WTC11 (cell line): Measurements from ENCODE around the gene TNFSF4. TPM values are rescaled to one million over a fixed set of nuclear protein-coding genes. Genes with fewer than 3 reads are reported as not detected.

Experiments used
- ATAC-seq: fragments of 200-7000 bp; cut with Tn5 transposase; 2 replicates; pipeline ENCODE4 v1.10.0; 2021; ENCODE audit warnings: mild to moderate bottlenecking, moderate library complexity
- CTCF ChIA-PET: fragments of 300-600 bp; sonication (Branson Sonifier 250); formaldehyde crosslinking; loops from one replicate; lab custom pipeline; 2021; ENCODE audit warnings: antibody characterized with exemption; lab: Charles Lee
- POLR2A ChIA-PET: fragments of 350-600 bp; sonication (Branson Sonifier 250); formaldehyde crosslinking; loops from one replicate; lab custom pipeline; 2021; ENCODE audit warnings: antibody characterized with exemption; lab: Charles Lee
- DNase-seq: peaks from one replicate; pipeline ENCODE4 v3.0.0; 2021; ENCODE audit warnings: low spot score
- H3K27ac Mint-ChIP-seq: 2 replicates; pipeline ENCODE4 v1.8.0; 2021; ENCODE audit warnings: mixed read lengths
- H3K27me3 Mint-ChIP-seq: 2 replicates; pipeline ENCODE4 v1.8.0; 2021; ENCODE audit warnings: low read depth, mild to moderate bottlenecking, moderate library complexity, mixed read lengths
- H3K36me3 Mint-ChIP-seq: 2 replicates; pipeline ENCODE4 v1.8.0; 2021; ENCODE audit warnings: mixed read lengths
- H3K4me1 Mint-ChIP-seq: 2 replicates; pipeline ENCODE4 v1.8.0; 2022; ENCODE audit warnings: mixed read lengths
- H3K4me3 Mint-ChIP-seq: 2 replicates; pipeline ENCODE4 v1.8.0; 2021; ENCODE audit warnings: mild to moderate bottlenecking, moderate library complexity, mixed read lengths
- H3K9me3 Mint-ChIP-seq: 2 replicates; pipeline ENCODE4 v1.8.0; 2021; ENCODE audit warnings: mixed read lengths
- ELF4 ChIP-seq: sonication (generic); formaldehyde crosslinking; IDR thresholded peaks from 2 replicates; pipeline ENCODE4 v1.8.1; 2022; ENCODE audit warnings: low read depth, mild to moderate bottlenecking, moderate library complexity, missing genetic modification reagents
- EMX1 ChIP-seq: fragments of 250-450 bp; sonication (Bioruptor Pico); IDR thresholded peaks from 2 replicates; pipeline ENCODE4 v1.8.0; 2021; ENCODE audit warnings: mild to moderate bottlenecking
- NR1H2 ChIP-seq: sonication (generic); formaldehyde crosslinking; IDR thresholded peaks from 2 replicates; pipeline ENCODE4 v1.9.0; 2021; ENCODE audit warnings: mild to moderate bottlenecking, moderate library complexity, missing genetic modification reagents
- NR3C1 ChIP-seq: sonication (generic); formaldehyde crosslinking; conservative IDR thresholded peaks from 2 replicates; pipeline ENCODE4 v1.8.1; 2023; ENCODE audit warnings: low read depth, mild to moderate bottlenecking, missing genetic modification reagents
- RELA ChIP-seq: sonication (generic); formaldehyde crosslinking; IDR thresholded peaks from 2 replicates; pipeline ENCODE4 v1.8.1; 2022; ENCODE audit warnings: missing genetic modification reagents, mild to moderate bottlenecking, borderline replicate concordance
- TEAD4 ChIP-seq: sonication (generic); formaldehyde crosslinking; IDR thresholded peaks from 2 replicates; pipeline ENCODE4 v1.8.0; 2022; ENCODE audit warnings: mild to moderate bottlenecking, missing genetic modification reagents
- ZNF416 ChIP-seq: fragments of 250-450 bp; sonication (Bioruptor Pico); IDR thresholded peaks from 2 replicates; pipeline ENCODE4 v1.9.0; 2021; ENCODE audit warnings: mild to moderate bottlenecking, inconsistent platforms
- ZNF671 ChIP-seq: fragments of 250-450 bp; sonication (Bioruptor Pico); IDR thresholded peaks from 2 replicates; pipeline ENCODE4 v1.8.0; 2021; ENCODE audit warnings: mild to moderate bottlenecking
- total RNA-seq: library from RNA; stranded (reverse); gene quantifications from 3 replicates; pipeline ENCODE4 v1.2.3, GENCODE V29; 2021
- TF ChIP-seq, protein P1 (sequence below): sonication (generic); formaldehyde crosslinking; IDR thresholded peaks from 2 replicates; pipeline ENCODE4 v1.8.1; 2022; ENCODE audit warnings: missing genetic modification reagents, borderline replicate concordance
- TF ChIP-seq, protein P2 (sequence below): sonication (generic); formaldehyde crosslinking; IDR thresholded peaks from 2 replicates; pipeline ENCODE4 v1.8.1; 2023; ENCODE audit warnings: mild to moderate bottlenecking, missing genetic modification reagents, borderline replicate concordance
- TF ChIP-seq, protein P3 (sequence below): fragments of 250-450 bp; sonication (Bioruptor Pico); IDR thresholded peaks from 2 replicates; pipeline ENCODE4 v1.9.0; 2021; ENCODE audit warnings: mild to moderate bottlenecking
- TF ChIP-seq, protein P4 (sequence below): sonication (generic); formaldehyde crosslinking; IDR thresholded peaks from 2 replicates; pipeline ENCODE4 v1.8.0; 2022; ENCODE audit warnings: mild to moderate bottlenecking, missing genetic modification reagents
- TF ChIP-seq, protein P5 (sequence below): fragments of 250-450 bp; sonication (Bioruptor Pico); conservative IDR thresholded peaks from 2 replicates; pipeline ENCODE4 v1.9.0; 2021; ENCODE audit warnings: mild to moderate bottlenecking
- TF ChIP-seq, protein P6 (sequence below): sonication (generic); formaldehyde crosslinking; IDR thresholded peaks from 2 replicates; pipeline ENCODE4 v1.8.0; 2023; ENCODE audit warnings: missing genetic modification reagents
- TF ChIP-seq, protein P7 (sequence below): fragments of 200-600 bp; IDR thresholded peaks from 2 replicates; pipeline ENCODE4 v1.8.0; 2022; ENCODE audit warnings: antibody characterized with exemption

Gene TNFSF4
- total RNA-seq, 1 experiment from 2014 or later: 0.81 TPM

DNA sequence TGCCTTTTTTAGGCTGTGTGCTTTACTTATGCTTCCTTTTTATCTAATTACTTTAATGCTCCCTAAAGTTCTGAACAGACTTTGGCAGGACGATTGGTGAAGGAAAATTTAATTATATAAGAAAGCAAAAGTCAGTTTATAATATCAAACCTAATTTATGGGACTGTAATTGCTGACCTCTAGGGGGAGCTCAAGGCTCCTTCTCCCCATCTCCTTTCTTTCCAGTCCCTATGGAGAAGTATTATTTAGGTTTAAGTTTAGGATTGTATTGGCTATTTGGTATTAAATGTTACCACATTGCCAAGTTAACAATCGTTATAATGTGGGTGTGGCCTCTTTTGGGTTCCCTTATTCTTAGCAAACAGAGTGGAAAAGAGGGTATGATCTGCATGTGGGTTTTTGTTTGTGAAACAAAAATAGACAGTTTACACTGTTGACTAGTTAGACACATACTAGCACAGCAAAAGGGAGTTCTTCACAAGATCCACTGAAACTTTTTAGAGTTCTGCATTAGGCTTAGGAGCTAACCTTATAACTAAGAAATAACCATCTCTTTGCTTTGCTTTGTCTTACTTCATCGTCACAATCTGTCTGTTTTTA, 48.2 kb upstream of the TNFSF4 start:
- no peaks in the 10 kb centered on the region for H3K27me3 Mint-ChIP-seq
- peaks cover 11% of the 10 kb centered on the region for H3K9me3 Mint-ChIP-seq
- POLR2A ChIA-PET: no interaction called here

DNA sequence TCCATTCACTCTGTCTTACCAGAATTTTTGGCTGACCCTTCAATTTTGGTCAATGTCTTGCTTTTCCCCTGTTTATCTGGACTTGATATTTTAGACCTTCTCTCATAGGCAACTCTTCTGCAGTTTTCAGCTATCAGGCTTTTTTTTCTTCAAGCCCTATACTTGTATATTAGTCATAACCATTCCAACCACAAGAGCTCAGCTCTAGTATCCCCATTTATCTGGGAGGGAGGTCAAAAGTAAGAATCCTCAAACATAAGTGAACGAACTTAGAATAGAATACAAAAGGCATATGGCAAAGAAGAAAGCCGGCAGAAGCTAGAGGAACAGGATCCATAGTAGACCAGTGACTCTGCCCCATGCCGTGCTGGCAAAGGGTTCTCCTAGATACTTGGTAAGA, 45.9 kb upstream of the TNFSF4 start:
- H3K9me3 Mint-ChIP-seq: no peaks in the 10 kb centered on the region
- POLR2A ChIA-PET: no interaction called here
- TF ChIP-seq, protein P1, sequence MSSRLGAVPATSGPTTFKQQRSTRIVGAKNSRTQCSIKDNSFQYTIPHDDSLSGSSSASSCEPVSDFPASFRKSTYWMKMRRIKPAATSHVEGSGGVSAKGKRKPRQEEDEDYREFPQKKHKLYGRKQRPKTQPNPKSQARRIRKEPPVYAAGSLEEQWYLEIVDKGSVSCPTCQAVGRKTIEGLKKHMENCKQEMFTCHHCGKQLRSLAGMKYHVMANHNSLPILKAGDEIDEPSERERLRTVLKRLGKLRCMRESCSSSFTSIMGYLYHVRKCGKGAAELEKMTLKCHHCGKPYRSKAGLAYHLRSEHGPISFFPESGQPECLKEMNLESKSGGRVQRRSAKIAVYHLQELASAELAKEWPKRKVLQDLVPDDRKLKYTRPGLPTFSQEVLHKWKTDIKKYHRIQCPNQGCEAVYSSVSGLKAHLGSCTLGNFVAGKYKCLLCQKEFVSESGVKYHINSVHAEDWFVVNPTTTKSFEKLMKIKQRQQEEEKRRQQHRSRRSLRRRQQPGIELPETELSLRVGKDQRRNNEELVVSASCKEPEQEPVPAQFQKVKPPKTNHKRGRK (CRISPR knock-in tag): no peak
- no peak for TF ChIP-seq NR1H2 (CRISPR knock-in tag)
- TF ChIP-seq, protein P2, sequence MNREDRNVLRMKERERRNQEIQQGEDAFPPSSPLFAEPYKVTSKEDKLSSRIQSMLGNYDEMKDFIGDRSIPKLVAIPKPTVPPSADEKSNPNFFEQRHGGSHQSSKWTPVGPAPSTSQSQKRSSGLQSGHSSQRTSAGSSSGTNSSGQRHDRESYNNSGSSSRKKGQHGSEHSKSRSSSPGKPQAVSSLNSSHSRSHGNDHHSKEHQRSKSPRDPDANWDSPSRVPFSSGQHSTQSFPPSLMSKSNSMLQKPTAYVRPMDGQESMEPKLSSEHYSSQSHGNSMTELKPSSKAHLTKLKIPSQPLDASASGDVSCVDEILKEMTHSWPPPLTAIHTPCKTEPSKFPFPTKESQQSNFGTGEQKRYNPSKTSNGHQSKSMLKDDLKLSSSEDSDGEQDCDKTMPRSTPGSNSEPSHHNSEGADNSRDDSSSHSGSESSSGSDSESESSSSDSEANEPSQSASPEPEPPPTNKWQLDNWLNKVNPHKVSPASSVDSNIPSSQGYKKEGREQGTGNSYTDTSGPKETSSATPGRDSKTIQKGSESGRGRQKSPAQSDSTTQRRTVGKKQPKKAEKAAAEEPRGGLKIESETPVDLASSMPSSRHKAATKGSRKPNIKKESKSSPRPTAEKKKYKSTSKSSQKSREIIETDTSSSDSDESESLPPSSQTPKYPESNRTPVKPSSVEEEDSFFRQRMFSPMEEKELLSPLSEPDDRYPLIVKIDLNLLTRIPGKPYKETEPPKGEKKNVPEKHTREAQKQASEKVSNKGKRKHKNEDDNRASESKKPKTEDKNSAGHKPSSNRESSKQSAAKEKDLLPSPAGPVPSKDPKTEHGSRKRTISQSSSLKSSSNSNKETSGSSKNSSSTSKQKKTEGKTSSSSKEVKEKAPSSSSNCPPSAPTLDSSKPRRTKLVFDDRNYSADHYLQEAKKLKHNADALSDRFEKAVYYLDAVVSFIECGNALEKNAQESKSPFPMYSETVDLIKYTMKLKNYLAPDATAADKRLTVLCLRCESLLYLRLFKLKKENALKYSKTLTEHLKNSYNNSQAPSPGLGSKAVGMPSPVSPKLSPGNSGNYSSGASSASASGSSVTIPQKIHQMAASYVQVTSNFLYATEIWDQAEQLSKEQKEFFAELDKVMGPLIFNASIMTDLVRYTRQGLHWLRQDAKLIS (CRISPR knock-in tag): no peak
- no peak for TF ChIP-seq ELF4 (CRISPR knock-in tag)
- TF ChIP-seq, protein P3, sequence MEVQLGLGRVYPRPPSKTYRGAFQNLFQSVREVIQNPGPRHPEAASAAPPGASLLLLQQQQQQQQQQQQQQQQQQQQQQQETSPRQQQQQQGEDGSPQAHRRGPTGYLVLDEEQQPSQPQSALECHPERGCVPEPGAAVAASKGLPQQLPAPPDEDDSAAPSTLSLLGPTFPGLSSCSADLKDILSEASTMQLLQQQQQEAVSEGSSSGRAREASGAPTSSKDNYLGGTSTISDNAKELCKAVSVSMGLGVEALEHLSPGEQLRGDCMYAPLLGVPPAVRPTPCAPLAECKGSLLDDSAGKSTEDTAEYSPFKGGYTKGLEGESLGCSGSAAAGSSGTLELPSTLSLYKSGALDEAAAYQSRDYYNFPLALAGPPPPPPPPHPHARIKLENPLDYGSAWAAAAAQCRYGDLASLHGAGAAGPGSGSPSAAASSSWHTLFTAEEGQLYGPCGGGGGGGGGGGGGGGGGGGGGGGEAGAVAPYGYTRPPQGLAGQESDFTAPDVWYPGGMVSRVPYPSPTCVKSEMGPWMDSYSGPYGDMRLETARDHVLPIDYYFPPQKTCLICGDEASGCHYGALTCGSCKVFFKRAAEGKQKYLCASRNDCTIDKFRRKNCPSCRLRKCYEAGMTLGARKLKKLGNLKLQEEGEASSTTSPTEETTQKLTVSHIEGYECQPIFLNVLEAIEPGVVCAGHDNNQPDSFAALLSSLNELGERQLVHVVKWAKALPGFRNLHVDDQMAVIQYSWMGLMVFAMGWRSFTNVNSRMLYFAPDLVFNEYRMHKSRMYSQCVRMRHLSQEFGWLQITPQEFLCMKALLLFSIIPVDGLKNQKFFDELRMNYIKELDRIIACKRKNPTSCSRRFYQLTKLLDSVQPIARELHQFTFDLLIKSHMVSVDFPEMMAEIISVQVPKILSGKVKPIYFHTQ (CRISPR knock-in tag): no peak
- TF ChIP-seq, protein P4, sequence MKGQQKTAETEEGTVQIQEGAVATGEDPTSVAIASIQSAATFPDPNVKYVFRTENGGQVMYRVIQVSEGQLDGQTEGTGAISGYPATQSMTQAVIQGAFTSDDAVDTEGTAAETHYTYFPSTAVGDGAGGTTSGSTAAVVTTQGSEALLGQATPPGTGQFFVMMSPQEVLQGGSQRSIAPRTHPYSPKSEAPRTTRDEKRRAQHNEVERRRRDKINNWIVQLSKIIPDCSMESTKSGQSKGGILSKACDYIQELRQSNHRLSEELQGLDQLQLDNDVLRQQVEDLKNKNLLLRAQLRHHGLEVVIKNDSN (CRISPR knock-in tag): no peak
- TF ChIP-seq, protein P5, sequence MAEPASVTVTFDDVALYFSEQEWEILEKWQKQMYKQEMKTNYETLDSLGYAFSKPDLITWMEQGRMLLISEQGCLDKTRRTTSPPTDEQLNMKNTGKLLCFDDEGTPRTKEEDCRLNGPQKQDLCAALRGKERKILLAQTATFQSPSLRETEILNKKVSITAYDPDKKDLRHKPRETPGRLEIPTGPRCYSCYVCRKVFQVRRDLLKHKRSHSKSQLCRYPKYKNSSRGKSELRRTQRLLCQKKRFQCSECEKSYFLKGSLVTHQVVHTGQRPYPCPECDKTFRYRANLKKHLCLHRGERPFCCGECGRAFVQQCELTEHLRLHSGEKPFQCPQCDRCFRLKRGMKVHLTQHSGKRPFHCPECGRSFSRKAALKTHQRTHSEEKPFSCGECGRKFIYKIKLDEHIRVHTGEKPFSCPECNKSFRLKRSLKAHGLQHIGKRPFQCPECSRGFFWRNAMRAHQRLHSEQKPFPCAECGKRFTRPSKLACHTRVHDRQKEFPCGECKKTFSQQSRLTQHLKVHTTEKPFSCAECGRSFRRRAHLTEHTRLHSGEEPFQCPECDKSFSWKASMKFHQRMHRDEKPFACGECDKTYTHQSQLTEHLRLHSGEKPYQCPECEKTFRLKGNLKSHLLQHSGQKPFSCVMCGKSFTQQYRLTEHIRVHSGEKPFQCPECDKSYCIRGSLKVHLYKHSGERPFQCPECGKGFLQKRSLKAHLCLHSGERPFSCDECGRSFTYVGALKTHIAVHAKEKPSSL (CRISPR knock-in tag): no peak
- no peak for TF ChIP-seq TEAD4 (CRISPR knock-in tag)
- TF ChIP-seq, protein P6, sequence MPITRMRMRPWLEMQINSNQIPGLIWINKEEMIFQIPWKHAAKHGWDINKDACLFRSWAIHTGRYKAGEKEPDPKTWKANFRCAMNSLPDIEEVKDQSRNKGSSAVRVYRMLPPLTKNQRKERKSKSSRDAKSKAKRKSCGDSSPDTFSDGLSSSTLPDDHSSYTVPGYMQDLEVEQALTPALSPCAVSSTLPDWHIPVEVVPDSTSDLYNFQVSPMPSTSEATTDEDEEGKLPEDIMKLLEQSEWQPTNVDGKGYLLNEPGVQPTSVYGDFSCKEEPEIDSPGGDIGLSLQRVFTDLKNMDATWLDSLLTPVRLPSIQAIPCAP (CRISPR knock-in tag): no peak
- no peak for TF ChIP-seq ZNF671 (CRISPR knock-in tag)
- TF ChIP-seq, all 79 proteins: peak for 0
- no peak for DNase-seq
- H3K36me3 Mint-ChIP-seq: no peaks in the 10 kb centered on the region
- CTCF ChIA-PET: interaction anchor here (0.9 kb wide), 1 partner anchor 426 kb away, joined by 3 read pairs; no protein-coding TSS in a partner anchor
- no peaks in the 10 kb centered on the region; the same call in 1 of the 2 replicates for H3K27me3 Mint-ChIP-seq
- H3K4me3 Mint-ChIP-seq: no peak overlapping the region
- H3K27ac Mint-ChIP-seq: no peak overlapping the region
- no peaks in the 10 kb centered on the region for H3K4me1 Mint-ChIP-seq
- ATAC-seq: no peak

More for the DNA sequence above, 48.2 kb upstream of the TNFSF4 start:
- H3K4me1 Mint-ChIP-seq: no peaks in the 10 kb centered on the region
- CTCF ChIA-PET: interaction anchor here (0.7 to 1.3 kb wide), 11 partner anchors 10 to 429 kb away, joined by 3 to 10 read pairs (median 5); partner anchors contain the start of gene TNFSF4
- ATAC-seq: peak; percentile 66
- peaks cover 7% of the 10 kb centered on the region for H3K36me3 Mint-ChIP-seq
- DNase-seq: peak; percentile 22
- no peak overlapping the region for H3K27ac Mint-ChIP-seq
- H3K4me3 Mint-ChIP-seq: no peak overlapping the region
- TF ChIP-seq EMX1 (CRISPR knock-in tag) (no peak), ZNF416 (CRISPR knock-in tag) (no peak), RELA (no peak), NR3C1 (no peak)
- TF ChIP-seq, protein P1 (CRISPR knock-in tag): no peak
- TF ChIP-seq, protein P7, sequence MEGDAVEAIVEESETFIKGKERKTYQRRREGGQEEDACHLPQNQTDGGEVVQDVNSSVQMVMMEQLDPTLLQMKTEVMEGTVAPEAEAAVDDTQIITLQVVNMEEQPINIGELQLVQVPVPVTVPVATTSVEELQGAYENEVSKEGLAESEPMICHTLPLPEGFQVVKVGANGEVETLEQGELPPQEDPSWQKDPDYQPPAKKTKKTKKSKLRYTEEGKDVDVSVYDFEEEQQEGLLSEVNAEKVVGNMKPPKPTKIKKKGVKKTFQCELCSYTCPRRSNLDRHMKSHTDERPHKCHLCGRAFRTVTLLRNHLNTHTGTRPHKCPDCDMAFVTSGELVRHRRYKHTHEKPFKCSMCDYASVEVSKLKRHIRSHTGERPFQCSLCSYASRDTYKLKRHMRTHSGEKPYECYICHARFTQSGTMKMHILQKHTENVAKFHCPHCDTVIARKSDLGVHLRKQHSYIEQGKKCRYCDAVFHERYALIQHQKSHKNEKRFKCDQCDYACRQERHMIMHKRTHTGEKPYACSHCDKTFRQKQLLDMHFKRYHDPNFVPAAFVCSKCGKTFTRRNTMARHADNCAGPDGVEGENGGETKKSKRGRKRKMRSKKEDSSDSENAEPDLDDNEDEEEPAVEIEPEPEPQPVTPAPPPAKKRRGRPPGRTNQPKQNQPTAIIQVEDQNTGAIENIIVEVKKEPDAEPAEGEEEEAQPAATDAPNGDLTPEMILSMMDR: peak; percentile 57
